Large intestine (tissue), 3 donors: ENCODE data around the gene NSUN7. TPM values are rescaled to one million over a fixed set of nuclear protein-coding genes. Genes with fewer than 3 reads are reported as not detected.
"Not testable (repeated sequence)": the region's sequence is repeated elsewhere in the genome, so short reads cannot be mapped to it uniquely, and the experiment has no call there.

Experiments used
- DNase-seq, 2 donors: peaks; one replicate each; pipeline versions ENCODE4 v3.0.0 to v3.0.0-alpha.2; 2013
- H3K27ac ChIP-seq: one replicate; pipeline ENCODE4 v1.5.1; 2013; ENCODE audit warnings: low read length
- H3K27me3 ChIP-seq: 2 replicates; pipeline ENCODE4 v1.6.1; 2013; ENCODE audit warnings: low read length; ENCODE audit not compliant: control insufficient read depth, insufficient read depth
- H3K36me3 ChIP-seq: 2 replicates; pipeline ENCODE4 v1.6.1; 2013; ENCODE audit warnings: low read length; ENCODE audit not compliant: control insufficient read depth, insufficient read depth
- H3K4me1 ChIP-seq: one replicate; pipeline ENCODE4 v1.6.1; 2013; ENCODE audit warnings: low read length; ENCODE audit not compliant: control insufficient read depth, insufficient read depth
- H3K4me3 ChIP-seq: one replicate; pipeline ENCODE4 v1.5.1; 2013; ENCODE audit warnings: low read length
- H3K9me3 ChIP-seq: one replicate; pipeline ENCODE4 v1.6.1; 2013; ENCODE audit warnings: mild to moderate bottlenecking, low read depth, low read length, moderate library complexity; ENCODE audit not compliant: control insufficient read depth
- WGBS: methylation state at CpG from one replicate; pipeline ENCODE4 v1.1.5; 2013; ENCODE audit warnings: low lambda C conversion rate; ENCODE audit not compliant: insufficient coverage; 5-methylcytosine and 5-hydroxymethylcytosine counted together
- polyA plus RNA-seq: library from polyadenylated mRNA; unstranded; fragments of 120-200 nt; gene quantifications from one replicate; pipeline ENCODE4 v1.2.1, GENCODE V29; 2013

Gene NSUN7
- polyA plus RNA-seq, 1 donor: 19.9 TPM

DNA sequence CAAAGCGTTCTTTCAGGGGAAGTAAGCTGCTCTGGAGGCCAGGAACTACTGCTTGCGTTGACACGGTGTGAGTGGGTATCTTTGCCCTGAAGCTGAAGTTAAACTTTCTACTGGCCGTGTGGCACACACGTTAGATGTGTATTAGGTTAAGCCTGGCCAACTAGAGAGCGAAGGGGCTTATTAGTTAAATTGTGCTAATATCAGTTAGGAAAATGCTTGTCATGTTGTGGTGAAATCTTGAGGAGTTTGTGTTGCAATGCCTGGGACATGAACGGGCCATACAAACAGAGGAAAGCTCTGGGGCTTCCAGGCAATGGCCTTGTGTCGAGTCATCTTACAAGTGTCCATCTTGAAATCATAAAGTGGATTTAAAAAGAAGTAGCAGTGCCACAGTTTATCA lies 62.6 kb downstream of the NSUN7 start:
- Histone ChIP-seq H3K27ac (no peak overlapping the region), H3K36me3 (peaks cover 14% of the 10 kb centered on the region), H3K4me3 (no peak overlapping the region), H3K9me3 (no peaks in the 10 kb centered on the region), H3K4me1 (peaks cover 8% of the 10 kb centered on the region), H3K27me3 (no peaks in the 10 kb centered on the region)
- 73% methylated on average over 2 of the region's 8 CpGs for WGBS
- DNase-seq: no peak

DNA sequence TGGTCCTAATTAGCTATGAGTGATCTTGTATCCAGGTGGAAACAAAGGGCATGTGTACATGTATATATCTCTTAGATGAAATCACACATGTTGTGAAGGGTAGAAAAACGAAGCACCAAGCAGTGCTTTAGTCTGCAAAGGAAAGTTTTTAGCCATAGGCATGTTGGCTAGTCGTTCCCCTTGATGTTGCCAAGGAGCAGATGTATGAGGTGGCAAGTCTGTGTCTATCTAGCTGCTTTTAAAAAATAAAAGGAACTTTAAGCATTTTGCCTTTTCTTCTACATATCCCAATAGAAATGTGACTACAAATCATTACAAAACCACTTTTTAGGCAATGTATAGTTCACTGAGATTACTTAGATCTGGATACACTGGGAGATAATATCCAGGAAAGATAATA lies 63.1 kb downstream of the NSUN7 start:
- H3K4me1 ChIP-seq: peaks cover 8% of the 10 kb centered on the region
- H3K9me3 ChIP-seq: no peaks in the 10 kb centered on the region
- H3K27me3 ChIP-seq: no peaks in the 10 kb centered on the region
- H3K27ac ChIP-seq: no peak overlapping the region
- WGBS: no CpG with 5 or more reads among the region's 2 CpGs
- H3K4me3 ChIP-seq: no peak overlapping the region
- DNase-seq: no peak
- H3K36me3 ChIP-seq: peaks cover 14% of the 10 kb centered on the region

DNA sequence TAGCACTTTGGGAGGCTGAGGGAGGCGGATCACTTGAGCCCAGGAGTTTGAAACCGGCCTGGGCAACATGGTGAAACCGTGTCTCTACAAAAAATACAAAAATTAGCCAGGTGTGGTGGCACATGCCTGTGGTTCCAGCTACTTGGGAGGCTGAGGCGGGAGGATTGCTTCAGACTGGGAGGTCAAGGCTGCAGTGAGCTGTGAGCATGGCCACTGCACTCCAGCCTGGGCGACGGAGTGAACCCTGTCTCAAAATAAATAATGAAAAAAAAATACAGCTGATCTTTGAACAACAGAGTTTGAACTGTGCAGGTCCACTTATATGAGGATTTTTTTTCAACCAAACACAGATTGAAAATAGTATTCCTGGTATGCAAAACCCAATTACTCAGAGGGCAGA lies 67.4 kb downstream of the NSUN7 start:
- H3K27me3 ChIP-seq, H3K4me1 ChIP-seq, H3K27ac ChIP-seq, H3K4me3 ChIP-seq, DNase-seq, H3K9me3 ChIP-seq: not testable (repeated sequence)
- peaks cover 24% of the 10 kb centered on the region for H3K36me3 ChIP-seq
- WGBS: no CpG with 5 or more reads among the region's 6 CpGs

DNA sequence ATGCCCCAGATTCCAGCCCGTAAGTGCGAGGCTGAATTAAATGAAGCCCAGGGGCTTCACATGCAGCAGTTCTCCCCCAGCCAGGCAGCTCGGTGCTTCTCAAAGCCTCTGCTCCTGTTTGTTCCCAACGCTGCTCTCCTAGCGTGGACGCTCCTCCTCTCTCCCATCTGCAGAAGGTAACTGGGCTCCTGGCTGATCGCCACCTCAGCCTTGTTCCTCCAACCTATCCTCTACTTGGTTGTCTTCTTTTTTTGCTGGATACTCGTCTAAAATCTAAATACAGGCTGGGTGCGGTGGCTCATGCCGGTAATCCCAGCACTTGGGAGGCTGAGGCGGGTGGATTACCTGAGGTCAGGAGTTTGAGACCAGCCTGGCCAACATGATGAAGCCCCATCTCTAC lies 70.3 kb downstream of the NSUN7 start:
- 100% methylated on average over 1 of the region's 11 CpGs for WGBS
- H3K36me3 ChIP-seq: peaks cover 30% of the 10 kb centered on the region
- no peak overlapping the region for H3K4me3 ChIP-seq

DNA sequence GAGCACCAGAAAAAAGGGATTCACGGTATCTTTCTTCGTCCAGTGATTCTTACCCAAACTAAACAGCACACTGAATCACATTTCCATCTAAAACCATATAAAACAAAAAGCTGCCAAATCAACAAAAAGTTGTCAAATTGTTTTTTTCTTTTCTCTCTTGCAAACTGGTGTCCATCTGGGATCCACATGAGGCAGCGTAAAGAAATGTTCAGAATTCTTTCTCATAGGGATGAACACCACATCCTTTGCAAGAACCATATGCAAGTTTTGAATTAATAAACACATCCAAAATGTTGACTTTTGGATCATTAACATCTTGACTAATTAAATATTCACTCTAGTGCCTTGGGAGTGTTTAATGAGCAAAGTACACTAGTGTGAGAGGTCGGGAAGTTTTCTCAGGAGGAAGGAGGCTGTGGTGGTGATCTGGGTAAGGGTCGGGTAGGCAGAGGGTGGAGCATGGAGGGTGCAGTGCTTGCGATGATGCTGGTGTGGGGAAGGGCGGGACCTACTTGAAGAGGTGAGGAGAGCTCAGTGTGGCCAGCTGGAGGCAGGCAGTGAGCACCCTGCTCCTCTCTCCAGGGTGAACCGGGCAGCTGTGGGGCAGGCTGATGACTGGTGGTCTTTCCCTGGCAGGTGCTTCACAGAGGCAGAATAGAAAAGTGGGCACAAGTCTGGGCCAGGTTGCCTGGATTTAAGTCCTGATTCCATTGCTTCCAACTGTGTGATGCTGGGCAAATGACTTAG lies 72.8 kb downstream of the NSUN7 start:
- no peak for DNase-seq
- H3K9me3 ChIP-seq: no peaks in the 10 kb centered on the region
- peaks cover 30% of the 10 kb centered on the region for H3K36me3 ChIP-seq
- 92% methylated on average over 2 of the region's 8 CpGs for WGBS
- no peak overlapping the region for H3K27ac ChIP-seq
- H3K4me1 ChIP-seq: no peaks in the 10 kb centered on the region
- no peak overlapping the region for H3K4me3 ChIP-seq
- H3K27me3 ChIP-seq: no peaks in the 10 kb centered on the region

More for the DNA sequence above, 70.3 kb downstream of the NSUN7 start:
- Histone ChIP-seq H3K4me1 (no peaks in the 10 kb centered on the region), H3K27me3 (no peaks in the 10 kb centered on the region), H3K27ac (no peak overlapping the region), H3K9me3 (no peaks in the 10 kb centered on the region)
- DNase-seq: no peak

DNA sequence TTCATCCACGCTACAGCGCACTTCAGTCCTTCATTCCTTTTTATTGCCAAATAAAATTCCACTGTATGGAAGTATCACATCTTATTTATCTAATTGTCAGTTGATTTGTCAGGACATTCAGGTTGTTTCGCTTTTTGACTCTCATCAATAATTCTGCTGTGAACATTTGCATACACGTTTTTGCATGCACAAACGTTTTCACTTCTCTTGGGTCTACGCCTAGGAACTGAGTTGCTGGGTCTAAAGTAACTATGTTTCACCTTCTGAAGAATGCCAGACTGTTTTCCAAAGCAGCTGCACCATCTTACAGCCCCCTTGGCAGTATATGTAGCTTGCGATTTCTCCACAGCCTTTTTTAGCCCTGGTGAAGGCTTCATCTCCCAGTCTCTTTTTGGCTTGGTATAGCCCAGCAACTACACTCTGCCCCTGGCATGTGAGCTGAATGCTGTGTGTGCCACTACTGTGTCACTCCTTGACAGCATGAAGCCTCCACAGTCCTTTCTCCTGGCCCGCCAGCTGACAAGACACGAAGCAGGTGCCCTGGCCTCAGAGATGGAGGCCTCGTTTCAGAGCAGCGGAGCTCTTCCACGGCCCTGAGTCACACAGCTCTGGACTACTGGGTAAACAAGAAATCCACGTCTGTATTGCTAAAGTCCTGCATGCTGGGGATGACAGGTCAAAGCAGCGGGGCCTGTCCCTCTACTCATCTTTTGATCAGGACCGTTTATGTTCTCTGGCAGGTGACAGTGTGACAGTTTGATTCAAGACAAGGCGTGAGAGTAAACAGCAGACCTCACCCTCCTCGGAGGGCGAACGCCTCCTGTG lies 75.5 kb downstream of the NSUN7 start:
- 90% methylated on average over 4 of the region's 19 CpGs for WGBS
- Histone ChIP-seq H3K9me3 (no peaks in the 10 kb centered on the region), H3K27me3 (no peaks in the 10 kb centered on the region), H3K27ac (no peak overlapping the region), H3K4me3 (no peak overlapping the region), H3K4me1 (no peaks in the 10 kb centered on the region), H3K36me3 (peaks cover 42% of the 10 kb centered on the region)
- DNase-seq: no peak

DNA sequence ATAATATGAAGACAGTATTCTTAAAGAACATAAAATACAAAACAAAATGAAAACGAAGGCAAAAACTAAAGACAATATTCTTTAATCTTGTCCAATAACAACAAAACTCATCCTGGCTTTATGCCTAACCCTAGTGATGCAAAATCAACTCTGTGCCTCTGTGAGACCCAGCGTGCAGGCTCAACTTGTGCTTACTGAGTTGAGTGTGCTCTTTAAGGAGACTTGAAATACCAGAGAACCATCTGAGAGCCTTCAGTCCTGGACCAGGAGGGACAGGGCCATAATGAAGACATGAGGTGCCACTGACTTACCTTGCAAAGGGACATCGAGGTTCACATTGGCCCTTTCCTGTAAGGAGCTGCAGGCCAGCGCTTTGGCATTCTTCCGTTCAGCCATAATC lies 77.1 kb downstream of the NSUN7 start:
- WGBS: no CpG with 5 or more reads among the region's 5 CpGs
- H3K9me3 ChIP-seq: no peaks in the 10 kb centered on the region
- no peak overlapping the region for H3K4me3 ChIP-seq
- H3K4me1 ChIP-seq: no peaks in the 10 kb centered on the region
- peaks cover 38% of the 10 kb centered on the region for H3K36me3 ChIP-seq
- H3K27ac ChIP-seq: no peak overlapping the region
- no peaks in the 10 kb centered on the region for H3K27me3 ChIP-seq
- no peak for DNase-seq

DNA sequence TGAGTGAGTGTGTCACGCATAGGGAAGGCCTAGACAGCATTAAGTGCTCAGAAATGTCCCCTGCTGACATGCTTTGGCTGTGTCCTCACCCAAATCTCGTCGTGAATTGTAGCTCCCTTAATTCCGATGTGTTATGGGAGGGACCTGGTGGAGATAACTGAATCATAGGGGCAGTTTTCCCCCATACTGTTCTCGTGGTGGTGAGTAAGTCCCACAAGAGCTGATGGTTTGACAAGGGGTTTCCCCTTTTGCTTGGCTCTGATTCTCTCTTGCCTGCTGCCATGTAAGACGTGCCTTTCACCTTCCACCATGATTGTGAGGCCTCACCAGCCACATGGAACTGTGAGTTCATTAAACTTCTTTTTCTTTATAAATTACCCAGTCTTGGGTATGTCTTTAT lies 78.0 kb downstream of the NSUN7 start:
- no peaks in the 10 kb centered on the region for H3K27me3 ChIP-seq
- H3K27ac ChIP-seq: no peak overlapping the region
- H3K9me3 ChIP-seq: no peaks in the 10 kb centered on the region
- no peaks in the 10 kb centered on the region for H3K4me1 ChIP-seq
- no peak for DNase-seq
- H3K36me3 ChIP-seq: peaks cover 32% of the 10 kb centered on the region
- no peak overlapping the region for H3K4me3 ChIP-seq
- WGBS: no CpG with 5 or more reads among the region's 6 CpGs

DNA sequence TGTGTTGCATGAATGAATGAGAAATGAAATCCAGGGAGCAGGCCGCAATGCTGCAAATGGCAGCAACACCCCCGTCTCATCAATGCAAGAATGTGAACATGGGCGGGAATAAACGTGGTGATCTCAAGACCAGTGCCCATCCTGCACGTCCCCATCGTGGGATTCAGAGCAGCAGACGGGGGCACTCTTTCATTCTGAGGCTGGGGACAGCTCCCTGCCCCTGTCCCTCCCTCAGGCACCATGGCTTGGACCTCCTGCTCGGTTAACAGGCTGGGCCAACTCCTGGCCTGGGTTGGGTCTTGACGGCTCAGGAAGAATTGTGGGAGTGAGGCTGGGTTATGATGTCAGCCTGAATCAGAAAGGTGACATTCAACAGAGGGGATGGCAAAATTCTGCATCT lies 78.9 kb downstream of the NSUN7 start:
- H3K27me3 ChIP-seq: no peaks in the 10 kb centered on the region
- H3K9me3 ChIP-seq: no peaks in the 10 kb centered on the region
- no CpG with 5 or more reads among the region's 9 CpGs for WGBS
- no peak for DNase-seq
- no peak overlapping the region for H3K4me3 ChIP-seq
- H3K36me3 ChIP-seq: peaks cover 37% of the 10 kb centered on the region
- no peak overlapping the region for H3K27ac ChIP-seq
- no peaks in the 10 kb centered on the region for H3K4me1 ChIP-seq

DNA sequence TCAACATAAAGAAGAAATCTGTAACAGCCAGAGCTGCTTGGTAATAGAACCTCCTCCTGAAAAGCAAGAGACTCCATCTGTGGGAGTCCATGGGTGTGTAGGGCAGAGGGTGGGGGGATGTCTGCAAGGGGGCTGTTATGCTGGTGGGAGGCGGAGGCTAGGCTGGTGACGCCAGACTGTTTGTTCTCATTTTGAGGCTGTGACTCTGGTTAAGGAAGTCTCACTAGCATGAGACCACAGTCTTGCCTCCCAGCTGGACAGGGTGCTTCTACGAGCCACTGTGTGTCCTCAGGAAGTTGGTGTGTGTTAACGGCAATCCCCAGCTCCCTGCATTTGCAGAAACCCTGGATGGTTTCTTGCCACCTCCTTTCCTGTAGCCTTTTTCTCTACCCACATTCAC lies 79.8 kb downstream of the NSUN7 start:
- H3K4me1 ChIP-seq: no peaks in the 10 kb centered on the region
- no peak for DNase-seq
- H3K27me3 ChIP-seq: no peaks in the 10 kb centered on the region
- H3K9me3 ChIP-seq: no peaks in the 10 kb centered on the region
- H3K27ac ChIP-seq: no peak overlapping the region
- WGBS: no CpG with 5 or more reads among the region's 4 CpGs
- peaks cover 38% of the 10 kb centered on the region for H3K36me3 ChIP-seq
- H3K4me3 ChIP-seq: no peak overlapping the region
